Lower leg skin (tissue), 3 donors: ENCODE measurements around the gene LDLRAD2.

Source experiments
- POLR2A ChIP-seq, 2 donors: fragments of 450-650 bp; IDR thresholded peaks; one replicate each; pipeline ENCODE4 v1.6.1; 2016 to 2017; ENCODE audit warnings: antibody characterized with exemption in 2 of 2, mild to moderate bottlenecking in 1 of 2, moderate library complexity in 1 of 2
- TF ChIP-seq, protein P1 (sequence below), 3 donors: fragments of 450-650 bp; IDR thresholded peaks; one replicate each; pipeline ENCODE4 v1.5.1; 2016; ENCODE audit warnings: antibody characterized with exemption in 3 of 3, mild to moderate bottlenecking in 3 of 3, moderate library complexity in 2 of 3

DNA sequence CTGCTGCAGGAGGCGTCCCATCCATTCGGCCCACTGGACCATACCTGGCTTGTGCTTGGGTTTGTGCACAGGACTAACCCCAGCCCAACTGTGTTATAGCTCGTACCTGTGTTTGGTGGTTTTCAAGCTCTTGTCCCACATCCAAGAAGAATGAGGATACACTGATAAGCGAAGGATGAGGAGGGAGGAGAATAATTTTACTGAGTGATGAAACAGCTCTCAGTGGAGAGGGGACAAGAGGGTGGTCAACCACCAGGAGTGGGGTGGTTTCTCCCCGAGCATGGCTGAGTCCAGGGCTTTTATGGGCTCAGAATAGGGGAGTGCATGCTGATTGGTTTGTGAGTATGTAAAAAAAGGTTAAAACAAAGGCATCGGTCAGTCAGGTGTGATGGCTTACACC lies 17.0 kb upstream of the LDLRAD2 start:
- TF ChIP-seq, protein P1, sequence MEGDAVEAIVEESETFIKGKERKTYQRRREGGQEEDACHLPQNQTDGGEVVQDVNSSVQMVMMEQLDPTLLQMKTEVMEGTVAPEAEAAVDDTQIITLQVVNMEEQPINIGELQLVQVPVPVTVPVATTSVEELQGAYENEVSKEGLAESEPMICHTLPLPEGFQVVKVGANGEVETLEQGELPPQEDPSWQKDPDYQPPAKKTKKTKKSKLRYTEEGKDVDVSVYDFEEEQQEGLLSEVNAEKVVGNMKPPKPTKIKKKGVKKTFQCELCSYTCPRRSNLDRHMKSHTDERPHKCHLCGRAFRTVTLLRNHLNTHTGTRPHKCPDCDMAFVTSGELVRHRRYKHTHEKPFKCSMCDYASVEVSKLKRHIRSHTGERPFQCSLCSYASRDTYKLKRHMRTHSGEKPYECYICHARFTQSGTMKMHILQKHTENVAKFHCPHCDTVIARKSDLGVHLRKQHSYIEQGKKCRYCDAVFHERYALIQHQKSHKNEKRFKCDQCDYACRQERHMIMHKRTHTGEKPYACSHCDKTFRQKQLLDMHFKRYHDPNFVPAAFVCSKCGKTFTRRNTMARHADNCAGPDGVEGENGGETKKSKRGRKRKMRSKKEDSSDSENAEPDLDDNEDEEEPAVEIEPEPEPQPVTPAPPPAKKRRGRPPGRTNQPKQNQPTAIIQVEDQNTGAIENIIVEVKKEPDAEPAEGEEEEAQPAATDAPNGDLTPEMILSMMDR (IDR thresholded peaks at IDR 0.05), result no peak
- no peak for TF ChIP-seq POLR2A (IDR thresholded peaks at IDR 0.05)
